GM21526 (cell line): ENCODE measurements around the gene GGTLC3.
"Not testable (repeated sequence)": the region's sequence is repeated elsewhere in the genome, so short reads cannot be mapped to it uniquely, and the experiment has no call there.

ENCODE experiments used
- ATAC-seq: cut with Tn5 transposase; IDR thresholded peaks from one replicate; pipeline ENCODE4 v1.9.1; 2021; ENCODE audit warnings: moderate library complexity; ENCODE audit not compliant: unreplicated experiment, low FRiP score

Gene GGTLC3

GRCh38 chr22:18518061-18518460 is at the start of gene GGTLC3:
Gene GGTLC3 (minus strand): TSS chr22:18518161. CDS start chr22:18517897, 264 bp downstream.
- not testable (repeated sequence) for ATAC-seq

GRCh38 chr22:18560099-18560974 is 42.4 kb upstream of the GGTLC3 start:
- ATAC-seq = not testable (repeated sequence)

GRCh38 chr22:18558939-18559338 is 41.0 kb upstream of the GGTLC3 start:
- ATAC-seq = not testable (repeated sequence)

GRCh38 chr22:18558516-18558915 is 40.6 kb upstream of the GGTLC3 start:
- ATAC-seq = not testable (repeated sequence)

GRCh38 chr22:18554280-18555256 is 36.6 kb upstream of the GGTLC3 start:
- ATAC-seq = not testable (repeated sequence)

- not testable (repeated sequence) for ATAC-seq
These were observed 35.1 kb upstream of the GGTLC3 start for GRCh38 chr22:18552839-18553597.

GRCh38 chr22:18551046-18551445 is 33.1 kb upstream of the GGTLC3 start:
- ATAC-seq = not testable (repeated sequence)

GRCh38 chr22:18549458-18550179 is 31.7 kb upstream of the GGTLC3 start:
- not testable (repeated sequence) for ATAC-seq

GRCh38 chr22:18544615-18545014 is 26.7 kb upstream of the GGTLC3 start:
- ATAC-seq = not testable (repeated sequence)

GRCh38 chr22:18543400-18543799 is 25.4 kb upstream of the GGTLC3 start:
- ATAC-seq = not testable (repeated sequence)

GRCh38 chr22:18539994-18540393 is 22.0 kb upstream of the GGTLC3 start:
- ATAC-seq = not testable (repeated sequence)

GRCh38 chr22:18534315-18534714 is 16.4 kb upstream of the GGTLC3 start:
- ATAC-seq = not testable (repeated sequence)

- not testable (repeated sequence) for ATAC-seq
These were observed 15.7 kb upstream of the GGTLC3 start for GRCh38 chr22:18533633-18534032.

- peak; percentile 8 for ATAC-seq
These were observed 11.6 kb upstream of the GGTLC3 start for GRCh38 chr22:18529416-18530145.

- peak; percentile 64 for ATAC-seq
These were observed 10.8 kb upstream of the GGTLC3 start for GRCh38 chr22:18528597-18529415.

GRCh38 chr22:18527752-18528596 is 10.0 kb upstream of the GGTLC3 start, which contains the start of gene TMEM191B:
Gene TMEM191B (plus strand): TSS chr22:18527802. CDS start chr22:18527981, 179 bp downstream.
- peak; percentile 29 for ATAC-seq

GRCh38 chr22:18523328-18523727 is 5.4 kb upstream of the GGTLC3 start:
- ATAC-seq = not testable (repeated sequence)
